Uterus (tissue), 4 donors: ENCODE results near the gene AIP. TPM values are rescaled to one million over a fixed set of nuclear protein-coding genes. Genes with fewer than 3 reads are reported as not detected.

Experiments
- DNase-seq, 2 donors: peaks; one replicate each; pipeline ENCODE4 v3.0.0-alpha.2; 2019 to 2020
- H3K27ac ChIP-seq, 2 donors: fragments of 200-600 bp; sonication (generic); 1 replicate in 1 of 2; 2 replicates in 1 of 2; pipeline ENCODE4 v1.5.1; 2016 to 2018
- H3K27me3 ChIP-seq, 2 donors: fragments of 200-600 bp; sonication (generic); one replicate each; pipeline ENCODE4 v1.5.1; 2018 to 2019; ENCODE audit warnings: control low read depth in 1 of 2
- H3K36me3 ChIP-seq, 2 donors: fragments of 200-600 bp; sonication (generic); one replicate each; pipeline ENCODE4 v1.5.1; 2019; ENCODE audit warnings: control low read depth in 1 of 2
- H3K4me1 ChIP-seq, 2 donors: fragments of 200-600 bp; sonication (generic); one replicate each; pipeline ENCODE4 v1.5.1; 2018 to 2019; ENCODE audit warnings: control low read depth in 1 of 2
- H3K4me3 ChIP-seq, 2 donors: fragments of 200-600 bp; sonication (generic); 1 replicate in 1 of 2; 2 replicates in 1 of 2; pipeline ENCODE4 v1.5.1; 2018 to 2019; ENCODE audit warnings: mild to moderate bottlenecking in 1 of 2
- H3K9me3 ChIP-seq, 2 donors: fragments of 200-600 bp; sonication (generic); one replicate each; pipeline ENCODE4 v1.5.1; 2019; ENCODE audit warnings: control low read depth in 1 of 2
- POLR2A ChIP-seq, 2 donors: fragments of 450-650 bp; IDR thresholded peaks; one replicate each; pipeline ENCODE4 v1.6.1; 2016; ENCODE audit warnings: antibody characterized with exemption in 2 of 2, mild to moderate bottlenecking in 1 of 2, moderate library complexity in 1 of 2
- intact Hi-C: fragments of 100-400 bp; cut with DNase I; formaldehyde crosslinking; loops from one replicate; pipeline ENCODE4 v1.15.1; 2023; ENCODE audit warnings: low total_unique reads
- total RNA-seq, 4 donors: library from RNA; depleted of rRNA in 3 of 4; stranded (reverse); fragments of >200 nt in 3 of 4; gene quantifications; one replicate each; pipeline versions ENCODE4 v1.1.0 to v1.2.4, GENCODE V29; 2014 to 2023
- TF ChIP-seq, protein P1 (sequence below), 4 experiments: fragments of 200-600 bp in 2 of 4; fragments of 450-650 bp in 2 of 4; sonication (generic) in 2 of 4; IDR thresholded peaks; one replicate each; pipeline ENCODE4 v1.5.1; 2016 to 2019; ENCODE audit warnings: antibody characterized with exemption in 4 of 4, mild to moderate bottlenecking in 2 of 4, moderate library complexity in 1 of 4
- donor health status: DM: yes; HTN: yes; CAD: no.

The AIP gene
- total RNA-seq, 4 donors from 2014 or later, result 52.9 to 131 (median 85.5) TPM

DNA sequence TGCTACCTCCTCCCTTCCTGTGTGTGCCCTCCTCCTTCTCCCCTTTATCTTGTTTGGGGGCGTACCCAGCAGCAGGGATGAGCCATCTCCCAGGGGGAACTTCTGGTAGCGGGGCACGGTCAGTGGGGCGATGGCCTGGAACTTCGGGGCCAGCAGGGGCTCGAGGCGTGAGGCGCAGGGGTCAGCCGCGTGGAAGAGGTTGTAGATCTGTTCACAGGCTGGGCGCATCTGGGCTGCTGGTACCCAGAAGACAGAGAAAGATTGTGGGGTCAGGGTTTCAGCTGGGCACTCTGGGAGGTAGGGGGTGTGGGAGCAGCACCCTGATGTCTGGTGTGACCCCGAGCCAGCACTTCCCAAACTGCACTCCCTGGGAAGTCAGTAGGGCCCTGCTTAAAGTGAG, 13.3 kb downstream of the AIP start:
- Histone ChIP-seq H3K36me3 (no peaks in the 10 kb centered on the region), H3K4me1 (no peaks in the 10 kb centered on the region), H3K27me3 (no peaks in the 10 kb centered on the region), H3K9me3 (no peaks in the 10 kb centered on the region), H3K4me3 (no peak overlapping the region), H3K27ac (no peak overlapping the region)
- intact Hi-C loops, result no loop called here
- no peak for DNase-seq
- no peak for TF ChIP-seq POLR2A (IDR thresholded peaks at IDR 0.05)
- TF ChIP-seq, protein P1, sequence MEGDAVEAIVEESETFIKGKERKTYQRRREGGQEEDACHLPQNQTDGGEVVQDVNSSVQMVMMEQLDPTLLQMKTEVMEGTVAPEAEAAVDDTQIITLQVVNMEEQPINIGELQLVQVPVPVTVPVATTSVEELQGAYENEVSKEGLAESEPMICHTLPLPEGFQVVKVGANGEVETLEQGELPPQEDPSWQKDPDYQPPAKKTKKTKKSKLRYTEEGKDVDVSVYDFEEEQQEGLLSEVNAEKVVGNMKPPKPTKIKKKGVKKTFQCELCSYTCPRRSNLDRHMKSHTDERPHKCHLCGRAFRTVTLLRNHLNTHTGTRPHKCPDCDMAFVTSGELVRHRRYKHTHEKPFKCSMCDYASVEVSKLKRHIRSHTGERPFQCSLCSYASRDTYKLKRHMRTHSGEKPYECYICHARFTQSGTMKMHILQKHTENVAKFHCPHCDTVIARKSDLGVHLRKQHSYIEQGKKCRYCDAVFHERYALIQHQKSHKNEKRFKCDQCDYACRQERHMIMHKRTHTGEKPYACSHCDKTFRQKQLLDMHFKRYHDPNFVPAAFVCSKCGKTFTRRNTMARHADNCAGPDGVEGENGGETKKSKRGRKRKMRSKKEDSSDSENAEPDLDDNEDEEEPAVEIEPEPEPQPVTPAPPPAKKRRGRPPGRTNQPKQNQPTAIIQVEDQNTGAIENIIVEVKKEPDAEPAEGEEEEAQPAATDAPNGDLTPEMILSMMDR (IDR thresholded peaks at IDR 0.05), result no peak

DNA sequence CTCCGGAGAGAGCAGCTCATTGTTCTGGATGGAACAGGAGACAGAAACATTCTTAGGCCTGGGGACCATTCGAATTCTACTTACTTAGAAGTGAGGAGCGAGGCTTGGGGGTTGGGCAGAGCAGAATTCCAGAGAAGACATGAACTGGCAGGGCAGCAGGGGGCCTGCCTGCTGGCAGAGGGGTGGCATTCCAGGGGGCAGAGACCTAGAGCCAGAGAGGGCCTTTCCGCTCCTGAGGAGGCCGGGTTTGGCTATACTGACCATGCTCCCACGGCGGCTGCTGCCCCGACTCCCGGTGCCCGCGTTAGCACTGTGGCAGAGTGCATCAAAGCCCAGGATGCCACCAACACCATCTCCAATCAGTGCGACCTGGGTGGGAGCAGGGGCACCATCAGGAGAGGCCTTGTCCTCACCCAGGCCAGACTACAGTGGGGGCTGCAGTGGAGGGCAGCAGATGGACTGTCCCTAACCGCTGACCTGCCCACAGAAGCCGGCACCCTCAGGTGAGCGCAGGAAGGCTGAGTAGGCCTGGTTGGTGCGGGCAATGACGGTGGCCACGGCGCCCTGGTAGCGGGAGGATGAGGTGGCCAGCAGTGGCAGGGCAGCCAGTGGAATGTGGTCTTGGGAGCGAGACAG, 14.9 kb downstream of the AIP start:
- H3K9me3 ChIP-seq, result no peaks in the 10 kb centered on the region
- DNase-seq, result no peak
- no peak overlapping the region for H3K4me3 ChIP-seq
- H3K27ac ChIP-seq, result no peak overlapping the region
- no peaks in the 10 kb centered on the region for H3K36me3 ChIP-seq
- no peak for TF ChIP-seq POLR2A (IDR thresholded peaks at IDR 0.05)
- TF ChIP-seq, protein P1 (IDR thresholded peaks at IDR 0.05), result no peak
- no peaks in the 10 kb centered on the region for H3K4me1 ChIP-seq
- intact Hi-C loops, result no loop called here
- no peaks in the 10 kb centered on the region for H3K27me3 ChIP-seq

DNA sequence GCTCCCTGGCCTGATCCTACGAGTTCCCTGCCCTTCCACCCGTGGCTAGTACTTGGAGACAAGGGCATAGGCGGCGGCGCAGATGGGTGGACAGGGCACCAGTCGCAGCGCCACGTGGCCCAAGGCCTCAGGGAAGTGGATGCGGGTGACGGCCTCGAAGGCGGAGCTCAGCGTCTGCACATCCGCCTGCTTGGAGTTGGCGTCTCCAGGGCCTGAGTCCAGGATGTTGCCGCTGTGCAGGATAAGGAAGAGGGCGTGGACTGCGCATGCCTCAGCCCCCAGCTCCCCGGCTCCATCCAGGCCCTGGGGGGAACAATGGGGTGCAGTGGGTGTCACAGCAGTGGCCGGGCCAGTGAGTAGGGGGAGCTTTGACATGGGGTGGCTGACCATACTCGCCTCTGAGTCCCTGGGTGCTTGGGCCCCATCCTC, 15.7 kb downstream of the AIP start:
- DNase-seq, result no peak
- H3K36me3 ChIP-seq, result no peaks in the 10 kb centered on the region
- intact Hi-C loops, result no loop called here
- H3K4me1 ChIP-seq, result no peaks in the 10 kb centered on the region
- H3K4me3 ChIP-seq, result no peak overlapping the region
- no peaks in the 10 kb centered on the region for H3K27me3 ChIP-seq
- no peaks in the 10 kb centered on the region for H3K9me3 ChIP-seq
- TF ChIP-seq, protein P1 (IDR thresholded peaks at IDR 0.05), result no peak
- no peak for TF ChIP-seq POLR2A (IDR thresholded peaks at IDR 0.05)
- H3K27ac ChIP-seq, result no peak overlapping the region

DNA sequence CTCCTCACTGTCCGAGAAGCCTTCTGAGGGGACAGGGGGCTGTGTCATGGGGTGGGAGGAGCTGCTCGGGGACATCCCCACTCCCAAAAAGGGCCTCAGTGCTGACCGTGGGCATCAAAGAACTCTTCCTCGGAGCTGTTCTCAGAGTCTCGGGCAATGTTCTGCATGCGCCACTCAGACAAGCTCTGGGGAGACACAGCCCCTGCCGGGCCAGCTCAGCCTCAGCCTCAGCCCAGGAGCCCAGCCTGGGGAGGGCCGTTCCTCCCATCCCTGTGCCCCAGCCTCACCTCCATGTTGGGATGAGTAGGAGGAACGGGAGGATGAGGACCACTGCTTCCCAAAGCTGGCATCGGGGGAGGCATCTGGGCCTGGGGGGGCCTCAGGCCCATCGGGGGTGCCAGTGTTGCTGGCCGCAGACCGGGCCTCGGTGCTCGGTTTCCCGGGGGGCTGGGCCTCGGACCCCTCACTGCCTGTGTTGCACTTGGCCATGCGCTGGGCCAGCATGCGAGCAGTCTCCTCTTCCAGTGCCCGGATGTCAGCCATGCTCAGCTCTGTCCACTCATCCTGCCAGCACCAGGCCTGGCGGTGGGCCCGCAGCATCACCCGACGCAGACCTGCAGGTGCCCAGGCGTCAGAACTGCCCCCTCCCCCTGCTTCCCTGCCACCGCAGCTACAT, 17.1 kb downstream of the AIP start:
- DNase-seq, result no peak
- Histone ChIP-seq H3K4me3 (no peak overlapping the region), H3K4me1 (peaks cover 0 to 8% of the 10 kb centered on the region in 2 donors), H3K27me3 (no peaks in the 10 kb centered on the region), H3K9me3 (no peaks in the 10 kb centered on the region), H3K36me3 (no peaks in the 10 kb centered on the region), H3K27ac (no peak overlapping the region)
- no peak for TF ChIP-seq POLR2A (IDR thresholded peaks at IDR 0.05)
- TF ChIP-seq, protein P1 (IDR thresholded peaks at IDR 0.05), result no peak
- intact Hi-C loops, result no loop called here

DNA sequence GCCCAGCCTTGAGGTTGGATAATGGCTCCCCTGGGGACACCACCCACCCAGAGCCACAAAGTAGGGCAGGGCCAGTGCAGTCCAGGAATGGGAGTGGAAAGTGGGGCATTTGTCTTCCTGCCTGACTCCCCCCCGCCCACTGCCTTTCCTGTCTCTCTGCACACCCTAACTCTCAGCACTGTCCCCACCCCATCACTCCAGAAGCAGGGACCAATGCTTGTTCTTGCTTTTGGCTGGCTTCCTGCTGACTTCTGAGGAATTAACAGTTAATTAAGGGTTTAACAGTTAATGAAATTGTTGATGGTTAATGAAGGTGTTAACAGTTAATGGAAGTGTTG, 17.6 kb downstream of the AIP start:
- H3K4me3 ChIP-seq, result no peak overlapping the region
- peaks cover 0 to 10% of the 10 kb centered on the region in 2 donors for H3K4me1 ChIP-seq
- TF ChIP-seq, protein P1 (IDR thresholded peaks at IDR 0.05), result no peak
- TF ChIP-seq POLR2A (IDR thresholded peaks at IDR 0.05), result no peak
- H3K36me3 ChIP-seq, result no peaks in the 10 kb centered on the region
- H3K27me3 ChIP-seq, result no peaks in the 10 kb centered on the region
- H3K27ac ChIP-seq, result no peak overlapping the region
- no peaks in the 10 kb centered on the region for H3K9me3 ChIP-seq
- intact Hi-C loops, result no loop called here
- no peak for DNase-seq
